HepG2 (cell line): Measurements from ENCODE around the gene IFT172. TPM values are rescaled to one million over a fixed set of nuclear protein-coding genes. Genes with fewer than 3 reads are reported as not detected.

ENCODE experiments used
- ATAD3A ChIP-seq: sonication (generic); formaldehyde crosslinking; IDR thresholded peaks from 2 replicates; pipeline ENCODE4 v1.4.0; 2020; ENCODE audit warnings: missing genetic modification reagents
- ESRRA ChIP-seq: sonication (generic); formaldehyde crosslinking; IDR thresholded peaks from 2 replicates; pipeline ENCODE4 v1.5.1; 2020; ENCODE audit warnings: mild to moderate bottlenecking, low read depth, missing genetic modification reagents
- EZH2 ChIP-seq: conservative IDR thresholded peaks from 2 replicates; pipeline ENCODE4 v1.6.1; 2012; ENCODE audit warnings: mild to moderate bottlenecking, low read depth, low read length, moderate library complexity
- HHEX ChIP-seq: IDR thresholded peaks from 2 replicates; pipeline ENCODE4 v1.6.1; 2016; ENCODE audit warnings: control low read depth
- MATR3 ChIP-seq: sonication (generic); formaldehyde crosslinking; IDR thresholded peaks from 2 replicates; pipeline ENCODE4 v1.4.0; 2020; ENCODE audit warnings: missing genetic modification reagents
- MBD4 ChIP-seq: IDR thresholded peaks from 2 replicates; pipeline ENCODE4 v1.6.1; 2012; ENCODE audit warnings: low read length, inconsistent platforms, borderline replicate concordance
- NFIB ChIP-seq: sonication (generic); formaldehyde crosslinking; IDR thresholded peaks from 2 replicates; pipeline ENCODE4 v1.9.0; 2021; ENCODE audit warnings: missing genetic modification reagents, mild to moderate bottlenecking, borderline replicate concordance
- NR2C2 ChIP-seq: sonication (generic); formaldehyde crosslinking; IDR thresholded peaks from 2 replicates; pipeline ENCODE4 v1.4.0; 2020; ENCODE audit warnings: missing genetic modification reagents, mild to moderate bottlenecking, moderate library complexity, borderline replicate concordance
- PHF20 ChIP-seq: sonication (generic); formaldehyde crosslinking; IDR thresholded peaks from 2 replicates; pipeline ENCODE4 v1.5.0; 2020; ENCODE audit warnings: mild to moderate bottlenecking, missing genetic modification reagents
- REL ChIP-seq: sonication (generic); formaldehyde crosslinking; conservative IDR thresholded peaks from 2 replicates; pipeline ENCODE4 v1.8.0; 2022; ENCODE audit warnings: mild to moderate bottlenecking, missing genetic modification reagents, moderate library complexity
- RNF2 ChIP-seq: fragments of 450-650 bp; conservative IDR thresholded peaks from 2 replicates; pipeline ENCODE4 v1.6.1; 2016; ENCODE audit warnings: low read depth
- SIX1 ChIP-seq: sonication (generic); formaldehyde crosslinking; IDR thresholded peaks from 2 replicates; pipeline ENCODE4 v1.4.0; 2020; ENCODE audit warnings: missing genetic modification reagents, borderline replicate concordance
- TEAD2 ChIP-seq: sonication (generic); formaldehyde crosslinking; IDR thresholded peaks from 2 replicates; pipeline ENCODE4 v1.9.0; 2021; ENCODE audit warnings: missing genetic modification reagents
- ZBTB8A ChIP-seq: sonication (generic); formaldehyde crosslinking; IDR thresholded peaks from 2 replicates; pipeline ENCODE4 v1.4.0; 2020; ENCODE audit warnings: mild to moderate bottlenecking, low read depth, missing genetic modification reagents, borderline replicate concordance
- ZC3H4 ChIP-seq: sonication (generic); formaldehyde crosslinking; IDR thresholded peaks from 2 replicates; pipeline ENCODE4 v1.4.0; 2020; ENCODE audit warnings: missing genetic modification reagents, borderline replicate concordance
- ZNF331 ChIP-seq: sonication (generic); formaldehyde crosslinking; IDR thresholded peaks from 2 replicates; pipeline ENCODE4 v1.4.0; 2020; ENCODE audit warnings: missing genetic modification reagents
- ZNF496 ChIP-seq: sonication (generic); formaldehyde crosslinking; IDR thresholded peaks from 2 replicates; pipeline ENCODE4 v1.8.1; 2023; ENCODE audit warnings: mild to moderate bottlenecking, moderate library complexity, missing genetic modification reagents; ENCODE audit not compliant: insufficient replicate concordance
- ZNF569 ChIP-seq: sonication (generic); formaldehyde crosslinking; IDR thresholded peaks from 2 replicates; pipeline ENCODE4 v1.5.0; 2020; ENCODE audit warnings: mild to moderate bottlenecking, missing genetic modification reagents, moderate library complexity, borderline replicate concordance
- ZNF614 ChIP-seq: IDR thresholded peaks from 2 replicates; pipeline ENCODE4 v1.6.1; 2018; ENCODE audit warnings: missing biosample characterization, missing genetic modification reagents, inconsistent platforms, borderline replicate concordance
- ZNF790 ChIP-seq: sonication (generic); formaldehyde crosslinking; IDR thresholded peaks from 2 replicates; pipeline ENCODE4 v1.8.0; 2022; ENCODE audit warnings: missing genetic modification reagents, mild to moderate bottlenecking, borderline replicate concordance
- ZSCAN29 ChIP-seq: sonication (generic); formaldehyde crosslinking; conservative IDR thresholded peaks from 2 replicates; pipeline ENCODE4 v1.4.0; 2020; ENCODE audit warnings: mild to moderate bottlenecking, missing genetic modification reagents
- polyA plus RNA-seq, 8 experiments: library from polyadenylated mRNA; depleted of rRNA in 3 of 8; stranded (reverse) in 7 of 8; unstranded in 1 of 8; fragments of >200 nt; fragmentation: Illumina TruSeq in 4 of 8; extraction: Trizol in 4 of 8; gene quantifications; 2 replicates each; pipeline versions ENCODE4 v1.2.1 to v1.2.3, GENCODE V29; 2011 to 2016; ENCODE audit warnings: low read depth in 4 of 8, missing spikeins in 1 of 8, mixed read lengths in 1 of 8; ENCODE audit not compliant: insufficient read depth in 1 of 8
- total RNA-seq, 5 experiments: library from RNA; depleted of rRNA; stranded (reverse); fragments of >200 nt; fragmentation: Illumina TruSeq; extraction: Trizol; gene quantifications; 2 replicates each; pipeline ENCODE4 v1.2.3, GENCODE V29; 2016; ENCODE audit warnings: low read depth in 1 of 5
- TF ChIP-seq, protein P1 (sequence below): sonication (generic); formaldehyde crosslinking; IDR thresholded peaks from 2 replicates; pipeline ENCODE4 v1.5.1; 2020; ENCODE audit warnings: missing genetic modification reagents, mild to moderate bottlenecking, borderline replicate concordance
- TF ChIP-seq, protein P2 (sequence below): sonication (generic); formaldehyde crosslinking; IDR thresholded peaks from 2 replicates; pipeline ENCODE4 v1.4.0; 2020; ENCODE audit warnings: missing genetic modification reagents
- TF ChIP-seq, protein P3 (sequence below): sonication (generic); formaldehyde crosslinking; IDR thresholded peaks from 2 replicates; pipeline ENCODE4 v1.8.0; 2022; ENCODE audit warnings: mild to moderate bottlenecking, missing genetic modification reagents; ENCODE audit not compliant: insufficient replicate concordance
- TF ChIP-seq, protein P4 (sequence below): fragments of 450-650 bp; IDR thresholded peaks from 2 replicates; pipeline ENCODE4 v1.6.1; 2017

The IFT172 gene
- total and polyA plus RNA-seq, 2 of the 13 experiments (the other 11 are each of a cell fraction or from before 2014, with no cell fraction given) = 21.6 to 35.7 TPM

DNA sequence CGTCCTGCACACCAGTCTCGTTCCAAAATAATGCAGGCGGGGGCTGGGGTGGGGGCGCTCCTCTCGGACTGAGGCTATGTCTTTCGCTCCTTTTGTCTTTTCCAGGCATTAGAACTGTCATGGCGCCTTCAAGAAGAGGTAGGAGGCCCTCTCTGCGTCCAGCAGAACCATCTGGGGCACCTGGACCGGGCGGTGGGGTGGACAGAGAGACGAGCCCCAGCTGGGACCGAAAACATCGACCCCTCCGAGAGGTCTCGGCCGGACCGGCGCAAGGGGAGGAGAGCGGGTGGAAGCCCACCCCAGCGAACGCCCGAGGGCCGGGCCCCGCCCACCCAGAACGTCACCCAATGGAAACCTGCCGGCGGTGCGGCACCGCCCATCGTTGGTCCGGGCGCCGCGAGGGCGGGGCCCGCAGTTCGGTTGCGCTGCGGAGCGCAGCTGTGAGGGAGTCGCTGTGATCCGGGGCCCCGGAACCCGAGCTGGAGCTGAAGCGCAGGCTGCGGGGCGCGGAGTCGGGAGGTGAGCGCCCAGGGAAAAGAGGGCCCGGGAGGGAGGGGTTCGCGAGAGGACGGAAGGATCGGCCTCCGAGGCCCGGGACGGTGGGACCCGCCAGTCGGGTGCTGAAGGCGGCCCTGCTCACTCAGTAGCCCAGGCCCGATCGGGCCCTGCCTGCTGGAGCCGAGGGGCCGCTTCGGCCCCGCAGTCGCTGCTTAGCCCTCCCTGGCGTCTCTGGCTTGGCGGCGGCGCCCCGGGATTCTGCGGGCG is 61.1 kb downstream of the IFT172 start, which contains the start of gene NRBP1 (continued):
- no peak; the same call in 1 of the 2 replicates for TF ChIP-seq ZSCAN29 (CRISPR knock-in tag)
- TF ChIP-seq, protein P1, sequence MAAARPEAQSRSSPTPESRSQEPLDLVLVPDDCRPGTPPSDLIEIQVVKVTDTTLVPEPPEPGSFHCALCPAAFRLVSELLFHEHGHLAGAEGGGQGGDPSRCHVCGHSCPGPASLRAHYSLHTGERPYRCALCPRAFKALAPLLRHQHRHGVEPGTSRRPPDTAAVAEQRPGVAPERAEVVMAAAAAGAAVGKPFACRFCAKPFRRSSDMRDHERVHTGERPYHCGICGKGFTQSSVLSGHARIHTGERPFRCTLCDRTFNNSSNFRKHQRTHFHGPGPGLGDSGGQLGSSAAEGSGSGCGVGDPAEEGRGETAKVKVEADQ (CRISPR knock-in tag) = peak; percentile 27; the same call in 1 of the 2 replicates
- peak; percentile 84; the same call in 1 of the 2 replicates for TF ChIP-seq REL (CRISPR knock-in tag)
- TF ChIP-seq, protein P2, sequence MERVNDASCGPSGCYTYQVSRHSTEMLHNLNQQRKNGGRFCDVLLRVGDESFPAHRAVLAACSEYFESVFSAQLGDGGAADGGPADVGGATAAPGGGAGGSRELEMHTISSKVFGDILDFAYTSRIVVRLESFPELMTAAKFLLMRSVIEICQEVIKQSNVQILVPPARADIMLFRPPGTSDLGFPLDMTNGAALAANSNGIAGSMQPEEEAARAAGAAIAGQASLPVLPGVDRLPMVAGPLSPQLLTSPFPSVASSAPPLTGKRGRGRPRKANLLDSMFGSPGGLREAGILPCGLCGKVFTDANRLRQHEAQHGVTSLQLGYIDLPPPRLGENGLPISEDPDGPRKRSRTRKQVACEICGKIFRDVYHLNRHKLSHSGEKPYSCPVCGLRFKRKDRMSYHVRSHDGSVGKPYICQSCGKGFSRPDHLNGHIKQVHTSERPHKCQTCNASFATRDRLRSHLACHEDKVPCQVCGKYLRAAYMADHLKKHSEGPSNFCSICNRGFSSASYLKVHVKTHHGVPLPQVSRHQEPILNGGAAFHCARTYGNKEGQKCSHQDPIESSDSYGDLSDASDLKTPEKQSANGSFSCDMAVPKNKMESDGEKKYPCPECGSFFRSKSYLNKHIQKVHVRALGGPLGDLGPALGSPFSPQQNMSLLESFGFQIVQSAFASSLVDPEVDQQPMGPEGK = peak; percentile 98
- TF ChIP-seq EZH2 = no peak
- TF ChIP-seq ZNF614 (CRISPR knock-in tag) = peak; percentile 65; the same call in 1 of the 2 replicates
- peak; percentile 31; the same call in 1 of the 2 replicates for TF ChIP-seq RNF2
- no peak for TF ChIP-seq ZNF496
- TF ChIP-seq ATAD3A (CRISPR knock-in tag) = no peak
- no peak for TF ChIP-seq HHEX (CRISPR knock-in tag)
- no peak for TF ChIP-seq MBD4
- TF ChIP-seq MATR3 (CRISPR knock-in tag) = no peak
- TF ChIP-seq, protein P3, sequence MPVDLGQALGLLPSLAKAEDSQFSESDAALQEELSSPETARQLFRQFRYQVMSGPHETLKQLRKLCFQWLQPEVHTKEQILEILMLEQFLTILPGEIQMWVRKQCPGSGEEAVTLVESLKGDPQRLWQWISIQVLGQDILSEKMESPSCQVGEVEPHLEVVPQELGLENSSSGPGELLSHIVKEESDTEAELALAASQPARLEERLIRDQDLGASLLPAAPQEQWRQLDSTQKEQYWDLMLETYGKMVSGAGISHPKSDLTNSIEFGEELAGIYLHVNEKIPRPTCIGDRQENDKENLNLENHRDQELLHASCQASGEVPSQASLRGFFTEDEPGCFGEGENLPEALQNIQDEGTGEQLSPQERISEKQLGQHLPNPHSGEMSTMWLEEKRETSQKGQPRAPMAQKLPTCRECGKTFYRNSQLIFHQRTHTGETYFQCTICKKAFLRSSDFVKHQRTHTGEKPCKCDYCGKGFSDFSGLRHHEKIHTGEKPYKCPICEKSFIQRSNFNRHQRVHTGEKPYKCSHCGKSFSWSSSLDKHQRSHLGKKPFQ = peak; percentile 88
- no peak for TF ChIP-seq ZC3H4 (CRISPR knock-in tag)
- TF ChIP-seq ZNF331 (CRISPR knock-in tag) = no peak; the same call in 1 of the 2 replicates
- peak; percentile 97; the same call in 1 of the 2 replicates for TF ChIP-seq ZNF569 (CRISPR knock-in tag)
- no peak; the same call in 1 of the 2 replicates for TF ChIP-seq NR2C2
- TF ChIP-seq SIX1 = no peak
- TF ChIP-seq ZBTB8A (CRISPR knock-in tag) = 0 out of 2 replicates have a peak, but pooled peaks have one; percentile 16
- peak; percentile 67; the same call in 1 of the 2 replicates for TF ChIP-seq PHF20 (CRISPR knock-in tag)
- TF ChIP-seq TEAD2 (CRISPR knock-in tag) = no peak
- no peak for TF ChIP-seq NFIB (CRISPR knock-in tag)
- TF ChIP-seq ESRRA (CRISPR knock-in tag) = peak; percentile 47; the same call in 1 of the 2 replicates
- TF ChIP-seq ZNF790 (CRISPR knock-in tag) = no peak
- TF ChIP-seq, protein P4, sequence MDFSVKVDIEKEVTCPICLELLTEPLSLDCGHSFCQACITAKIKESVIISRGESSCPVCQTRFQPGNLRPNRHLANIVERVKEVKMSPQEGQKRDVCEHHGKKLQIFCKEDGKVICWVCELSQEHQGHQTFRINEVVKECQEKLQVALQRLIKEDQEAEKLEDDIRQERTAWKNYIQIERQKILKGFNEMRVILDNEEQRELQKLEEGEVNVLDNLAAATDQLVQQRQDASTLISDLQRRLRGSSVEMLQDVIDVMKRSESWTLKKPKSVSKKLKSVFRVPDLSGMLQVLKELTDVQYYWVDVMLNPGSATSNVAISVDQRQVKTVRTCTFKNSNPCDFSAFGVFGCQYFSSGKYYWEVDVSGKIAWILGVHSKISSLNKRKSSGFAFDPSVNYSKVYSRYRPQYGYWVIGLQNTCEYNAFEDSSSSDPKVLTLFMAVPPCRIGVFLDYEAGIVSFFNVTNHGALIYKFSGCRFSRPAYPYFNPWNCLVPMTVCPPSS = no peak
